D721Med (cell line): ENCODE measurements around the gene SPECC1L.

ENCODE experiments used
- DNase-seq: peaks from one replicate; pipeline ENCODE4 v3.0.0; 2011; ENCODE audit warnings: low spot score; ENCODE audit not compliant: insufficient read length
- FAIRE-seq: peaks from 2 replicates; lab custom pipeline; 2011; peaks lifted over from hg19 to GRCh38; lab: Jason Lieb, UNC
- TF ChIP-seq, protein P1 (sequence below): IDR thresholded peaks from 2 replicates; pipeline ENCODE4 v1.5.1; 2012; ENCODE audit warnings: mild to moderate bottlenecking, control low read depth; ENCODE audit not compliant: insufficient read depth; ENCODE audit errors: missing control alignments

The SPECC1L gene

DNA sequence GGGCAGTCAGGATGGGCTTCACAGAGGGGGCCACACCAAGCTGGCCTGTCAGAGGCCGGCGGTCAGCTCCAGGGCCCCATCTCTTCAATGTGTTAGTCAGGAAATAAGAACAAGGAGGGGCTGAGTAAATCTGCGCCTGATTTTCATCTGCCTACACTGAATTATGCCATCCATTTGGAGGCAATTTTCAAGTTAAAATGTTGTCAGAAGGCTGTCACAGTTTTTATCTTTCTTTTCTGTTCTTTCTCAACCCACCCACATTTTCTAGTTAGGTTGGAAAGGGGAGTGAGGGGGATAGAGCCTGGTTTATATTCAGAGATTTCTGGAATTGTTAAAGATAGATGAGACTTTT is 175.6 kb downstream of the SPECC1L start:
- FAIRE-seq (no peak), DNase-seq (no peak)
- TF ChIP-seq, protein P1, sequence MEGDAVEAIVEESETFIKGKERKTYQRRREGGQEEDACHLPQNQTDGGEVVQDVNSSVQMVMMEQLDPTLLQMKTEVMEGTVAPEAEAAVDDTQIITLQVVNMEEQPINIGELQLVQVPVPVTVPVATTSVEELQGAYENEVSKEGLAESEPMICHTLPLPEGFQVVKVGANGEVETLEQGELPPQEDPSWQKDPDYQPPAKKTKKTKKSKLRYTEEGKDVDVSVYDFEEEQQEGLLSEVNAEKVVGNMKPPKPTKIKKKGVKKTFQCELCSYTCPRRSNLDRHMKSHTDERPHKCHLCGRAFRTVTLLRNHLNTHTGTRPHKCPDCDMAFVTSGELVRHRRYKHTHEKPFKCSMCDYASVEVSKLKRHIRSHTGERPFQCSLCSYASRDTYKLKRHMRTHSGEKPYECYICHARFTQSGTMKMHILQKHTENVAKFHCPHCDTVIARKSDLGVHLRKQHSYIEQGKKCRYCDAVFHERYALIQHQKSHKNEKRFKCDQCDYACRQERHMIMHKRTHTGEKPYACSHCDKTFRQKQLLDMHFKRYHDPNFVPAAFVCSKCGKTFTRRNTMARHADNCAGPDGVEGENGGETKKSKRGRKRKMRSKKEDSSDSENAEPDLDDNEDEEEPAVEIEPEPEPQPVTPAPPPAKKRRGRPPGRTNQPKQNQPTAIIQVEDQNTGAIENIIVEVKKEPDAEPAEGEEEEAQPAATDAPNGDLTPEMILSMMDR, result no peak

- TF ChIP-seq, protein P1, result no peak
- FAIRE-seq (peak; percentile 80), DNase-seq (no peak)
Measured at GRCh38 chr22:24450610-24451009, 180.0 kb downstream of the SPECC1L start.

- FAIRE-seq, result no peak
- TF ChIP-seq, protein P1, result no peak
- no peak for DNase-seq
Measured at GRCh38 chr22:24451162-24451561, 180.5 kb downstream of the SPECC1L start.

DNA sequence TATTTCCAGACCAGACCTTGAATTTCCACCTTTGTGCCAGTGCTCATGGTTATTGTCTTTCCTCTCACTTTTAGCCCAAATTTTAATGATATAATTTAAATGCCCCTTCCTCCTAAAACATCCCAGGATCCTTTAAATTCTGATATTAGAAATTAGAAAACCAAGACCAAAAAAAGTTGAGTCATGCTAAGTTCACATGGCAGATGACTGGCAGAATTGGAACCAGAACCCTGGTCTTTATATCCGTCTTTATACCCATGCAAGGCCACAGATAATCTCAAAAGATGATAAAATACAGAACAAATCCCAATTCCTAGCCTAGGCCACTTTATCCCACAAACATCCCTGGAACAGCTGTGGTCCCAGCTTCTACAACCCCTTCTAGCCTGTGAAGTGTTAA is 183.2 kb downstream of the SPECC1L start:
- TF ChIP-seq, protein P1, result no peak
- FAIRE-seq (no peak), DNase-seq (no peak)

GRCh38 chr22:24455039-24455438 is 184.4 kb downstream of the SPECC1L start:
- TF ChIP-seq, protein P1, result no peak
- FAIRE-seq (no peak), DNase-seq (no peak)

- TF ChIP-seq, protein P1, result no peak
- FAIRE-seq (no peak), DNase-seq (no peak)
Measured at GRCh38 chr22:24455751-24456426, 185.3 kb downstream of the SPECC1L start.

GRCh38 chr22:24457894-24458420 is 187.3 kb downstream of the SPECC1L start:
- no peak for FAIRE-seq
- TF ChIP-seq, protein P1, result no peak
- no peak for DNase-seq
